HG03439 (cell line): ENCODE measurements around the gene RAB40B.

Experiments
- ATAC-seq: cut with Tn5 transposase; IDR thresholded peaks from one replicate; pipeline ENCODE4 v1.9.1; 2021; ENCODE audit warnings: mild to moderate bottlenecking, moderate library complexity; ENCODE audit not compliant: unreplicated experiment

Gene RAB40B

DNA sequence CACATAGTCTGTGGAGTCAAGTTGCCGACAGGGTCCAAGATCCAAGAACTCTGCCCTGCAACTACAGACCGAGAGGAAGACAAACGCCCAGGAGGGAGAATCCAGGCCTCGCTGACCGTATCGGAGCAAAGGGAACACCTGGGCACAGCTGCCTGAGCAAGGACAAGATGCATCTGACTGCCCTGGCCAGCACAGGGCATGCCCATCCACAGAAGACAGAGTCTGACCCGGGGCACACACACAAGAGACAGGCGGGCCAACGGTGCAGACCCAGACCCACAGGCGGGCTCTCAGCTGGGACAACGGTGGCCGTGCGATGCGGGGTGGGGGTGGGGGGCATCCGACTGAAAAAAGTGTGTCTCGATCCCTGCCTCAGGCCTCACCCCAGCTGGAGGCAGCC lies 6.2 kb downstream of the RAB40B start:
- ATAC-seq, result no peak

DNA sequence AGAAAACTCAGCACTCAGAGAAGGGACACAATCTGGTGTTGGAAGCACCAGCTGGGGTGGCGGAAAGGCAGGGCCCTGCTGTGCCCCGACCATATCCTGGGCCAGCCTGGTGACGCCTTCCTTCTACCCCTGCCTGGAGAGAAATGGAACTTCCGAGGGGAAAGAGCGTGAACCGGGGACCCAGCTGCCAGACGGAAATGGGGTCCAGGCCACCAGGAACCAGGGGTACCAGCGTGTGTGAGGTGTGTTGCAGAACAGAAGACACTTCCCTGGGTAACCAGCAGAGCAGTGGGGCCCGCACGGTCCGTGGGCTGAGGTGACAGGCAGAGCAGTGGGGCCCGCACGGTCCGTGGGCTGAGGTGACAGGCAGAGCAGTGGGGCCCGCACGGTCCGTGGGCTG lies 6.8 kb downstream of the RAB40B start:
- no peak for ATAC-seq

DNA sequence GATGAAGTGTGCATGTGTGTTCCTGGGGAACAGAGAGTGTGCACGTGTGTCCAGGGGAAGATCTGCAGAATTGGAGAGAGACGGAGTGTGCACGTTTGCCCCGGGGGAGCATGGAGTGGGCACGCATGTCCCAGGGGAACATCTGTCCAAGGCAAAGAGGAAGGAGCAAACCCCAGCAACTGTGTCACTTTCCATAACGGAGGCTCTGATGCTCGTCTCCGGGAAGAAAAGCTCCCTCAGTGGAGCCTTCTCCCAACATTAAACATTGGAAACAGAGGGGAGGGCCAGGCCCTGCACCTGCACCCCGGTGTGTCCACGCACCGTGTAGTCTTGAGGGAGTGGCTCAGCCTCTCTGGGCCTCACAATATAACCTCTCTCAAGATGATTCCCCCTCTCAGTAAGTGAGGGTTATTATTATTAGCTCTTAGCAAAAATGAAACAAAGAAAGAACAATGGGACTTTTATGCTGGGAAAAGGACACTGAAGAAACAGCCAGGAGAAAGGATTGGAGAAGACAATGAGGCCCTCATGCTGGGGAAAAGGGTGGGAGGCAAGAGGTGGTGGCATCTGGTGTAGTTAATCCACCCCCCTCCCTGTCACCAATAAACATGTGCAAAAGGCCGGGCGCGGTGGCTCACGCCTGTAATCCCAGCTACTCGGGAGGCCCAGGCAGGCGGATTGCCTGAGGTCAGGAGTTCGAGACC lies 7.6 kb downstream of the RAB40B start:
- ATAC-seq, result no peak

DNA sequence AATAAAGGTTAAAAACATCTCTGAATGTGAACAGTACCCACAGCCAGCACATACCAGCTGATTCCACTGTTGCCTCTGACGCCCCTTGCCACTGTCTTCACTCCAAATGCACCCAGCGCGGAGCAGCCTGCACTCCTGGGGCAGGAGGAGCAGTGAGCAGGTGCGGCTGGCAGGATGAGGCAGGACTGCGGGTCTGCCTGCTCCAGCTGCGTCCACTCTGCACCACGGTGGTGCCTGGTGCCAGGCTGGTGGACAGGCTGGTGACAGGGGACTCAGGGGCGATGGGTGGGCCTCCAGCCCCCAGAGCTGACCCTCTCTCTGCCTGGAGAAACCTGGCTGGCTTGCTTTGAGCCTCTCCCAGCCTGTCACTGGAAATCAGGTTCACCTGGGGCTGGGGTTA lies 9.4 kb downstream of the RAB40B start:
- no peak for ATAC-seq

DNA sequence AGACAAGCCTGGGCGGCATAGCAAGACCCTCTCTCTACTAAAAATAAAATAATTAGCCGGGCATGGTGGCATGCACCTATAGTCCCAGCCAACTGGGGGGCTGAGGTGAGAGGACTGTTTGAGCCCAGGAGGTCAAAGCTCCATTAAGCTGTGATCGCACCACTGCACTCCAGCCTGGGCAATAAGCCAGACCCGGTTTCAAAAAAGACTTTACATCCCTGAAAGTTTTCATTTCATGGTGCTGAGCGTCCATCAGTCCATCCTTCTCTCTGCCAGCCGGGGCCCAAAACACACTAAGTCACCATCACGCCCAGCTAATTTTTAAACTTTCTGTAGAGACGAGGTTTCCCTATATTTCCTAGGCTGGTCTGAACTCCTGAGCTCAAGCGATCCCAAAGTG lies 10.6 kb downstream of the RAB40B start:
- ATAC-seq, result no peak

DNA sequence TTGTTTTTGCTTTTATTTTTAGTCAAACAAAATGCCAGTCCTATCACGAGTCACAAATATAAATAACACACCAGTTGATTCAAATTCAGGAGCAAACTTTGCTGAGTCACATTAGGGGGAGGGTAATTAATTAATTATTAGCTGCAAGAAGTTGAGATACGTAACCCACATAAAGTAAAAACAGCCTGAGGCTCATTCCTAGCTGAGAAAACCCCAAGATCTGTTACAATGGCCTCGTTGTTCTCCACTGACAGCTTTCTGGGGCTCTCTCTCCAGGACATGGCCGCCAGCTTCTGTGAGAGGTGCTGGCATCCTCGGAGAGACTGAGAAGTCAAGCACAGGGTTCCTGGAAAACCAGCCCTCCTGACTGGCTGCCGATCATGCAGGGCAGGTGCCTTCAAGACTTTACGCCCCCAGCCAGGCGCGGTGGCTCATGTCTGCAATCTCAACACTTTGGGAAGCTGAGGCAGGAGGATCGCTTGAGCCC lies 11.1 kb downstream of the RAB40B start:
- no peak for ATAC-seq

DNA sequence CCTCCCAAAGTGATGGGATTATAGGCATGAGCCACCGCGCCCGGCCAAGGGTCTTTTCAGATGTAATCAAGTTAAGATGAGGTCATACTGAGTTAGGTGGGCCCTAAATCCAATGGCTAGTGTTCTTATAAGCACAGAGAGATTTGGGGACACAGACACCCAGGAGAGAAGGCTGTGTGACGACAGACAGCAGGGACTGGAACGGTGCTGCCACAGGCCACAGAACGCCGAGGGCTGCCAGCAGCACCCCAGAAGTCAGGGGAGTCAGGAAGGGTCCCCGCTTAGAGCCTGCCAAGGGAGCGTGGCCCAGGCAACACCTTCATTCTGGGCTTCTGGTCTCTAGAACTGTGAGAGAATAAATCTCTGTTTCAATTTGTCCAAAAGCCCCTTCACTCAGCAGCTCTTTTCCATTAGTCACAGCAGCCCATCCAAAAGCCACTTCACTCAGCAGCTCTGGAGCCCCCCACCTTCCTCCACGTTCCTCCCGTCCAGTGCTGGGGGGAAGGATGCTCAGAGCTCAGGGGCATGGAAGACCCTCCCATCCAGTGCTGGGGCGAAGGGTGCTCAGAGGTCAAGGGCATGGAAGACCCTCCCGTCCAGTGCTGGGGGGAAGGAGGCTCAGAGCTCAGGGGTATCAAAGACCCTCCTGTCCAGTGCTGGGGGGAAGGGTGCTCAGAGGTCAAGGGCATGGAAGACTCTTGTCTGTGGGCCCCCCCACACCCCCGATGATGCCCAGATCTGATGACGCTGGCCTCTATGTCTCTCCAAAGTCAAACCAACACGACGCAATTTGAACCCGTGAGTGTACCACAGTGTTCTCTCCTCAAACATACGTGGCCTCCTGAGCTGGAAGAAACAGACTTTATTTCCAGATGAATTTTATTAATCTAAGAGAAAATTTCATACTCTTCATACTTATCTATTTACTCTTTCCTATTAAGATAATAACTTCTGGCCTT lies 11.9 kb downstream of the RAB40B start:
- no peak for ATAC-seq

DNA sequence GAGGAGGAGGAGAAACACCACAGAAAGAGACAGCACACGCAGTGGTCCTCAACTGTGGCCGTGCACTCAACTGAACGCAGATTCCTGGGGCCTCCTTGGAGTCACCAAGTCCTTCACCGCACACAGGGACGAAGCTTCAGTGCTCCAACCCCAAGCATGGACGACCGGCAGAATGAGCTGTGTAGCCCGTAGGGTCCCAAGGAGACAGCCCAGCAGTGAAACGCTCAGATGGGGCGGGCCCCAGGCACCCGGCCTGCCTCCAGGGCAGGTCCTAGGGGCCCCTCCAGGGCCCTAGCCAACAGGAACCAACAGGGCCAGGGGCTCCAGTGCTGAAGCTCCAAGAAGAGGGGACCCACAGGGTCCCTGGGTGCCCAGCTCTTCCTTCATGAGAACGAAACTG lies 13.2 kb downstream of the RAB40B start:
- no peak for ATAC-seq

DNA sequence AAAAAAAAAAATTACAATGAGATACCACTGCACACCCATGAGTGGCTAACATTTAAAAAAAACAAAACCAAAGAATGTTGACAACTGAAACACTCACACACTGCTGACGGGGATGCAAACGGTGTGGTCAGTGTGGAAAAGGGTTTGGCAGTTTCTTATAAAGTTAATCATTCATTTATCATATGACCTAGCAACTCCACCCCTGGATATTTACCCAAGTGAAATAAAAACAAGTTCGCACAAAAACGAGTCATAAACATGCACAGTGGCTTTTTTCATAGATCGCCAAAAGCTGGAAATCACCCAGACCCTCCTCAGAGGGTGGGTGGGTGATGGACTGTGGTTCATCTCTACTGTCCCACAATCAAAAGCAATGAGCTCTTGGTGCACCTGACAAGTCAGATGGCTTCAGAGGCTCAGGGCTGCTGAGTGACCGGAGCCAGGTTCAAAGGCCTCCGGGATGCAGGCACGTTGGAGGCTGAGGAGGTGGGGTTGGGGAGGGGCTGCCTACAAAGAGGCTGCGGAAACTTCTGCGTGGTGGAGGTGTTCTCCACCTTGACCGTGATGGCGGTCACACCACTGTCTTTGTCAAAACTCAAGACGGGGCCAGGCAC lies 14.2 kb downstream of the RAB40B start:
- ATAC-seq, result no peak

DNA sequence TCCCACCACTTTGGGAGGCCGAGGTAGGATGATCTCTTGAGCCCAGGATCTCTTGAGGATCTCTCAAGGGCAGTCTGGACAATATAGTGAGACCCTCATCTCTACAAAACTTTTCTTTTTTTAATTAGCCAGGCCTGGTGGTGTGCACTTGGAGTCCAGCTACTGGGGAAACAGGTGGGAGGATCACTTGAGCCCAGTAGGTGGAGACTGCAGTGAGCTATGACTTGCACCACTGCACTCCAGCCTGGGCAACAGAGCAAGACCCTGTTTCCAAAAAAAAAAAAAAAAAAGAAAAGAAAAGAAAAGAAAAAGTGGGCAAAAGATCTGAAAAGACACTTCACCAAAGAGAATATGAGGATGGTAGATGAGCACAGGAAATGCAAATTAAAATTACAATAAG lies 15.0 kb downstream of the RAB40B start:
- ATAC-seq, result no peak

DNA sequence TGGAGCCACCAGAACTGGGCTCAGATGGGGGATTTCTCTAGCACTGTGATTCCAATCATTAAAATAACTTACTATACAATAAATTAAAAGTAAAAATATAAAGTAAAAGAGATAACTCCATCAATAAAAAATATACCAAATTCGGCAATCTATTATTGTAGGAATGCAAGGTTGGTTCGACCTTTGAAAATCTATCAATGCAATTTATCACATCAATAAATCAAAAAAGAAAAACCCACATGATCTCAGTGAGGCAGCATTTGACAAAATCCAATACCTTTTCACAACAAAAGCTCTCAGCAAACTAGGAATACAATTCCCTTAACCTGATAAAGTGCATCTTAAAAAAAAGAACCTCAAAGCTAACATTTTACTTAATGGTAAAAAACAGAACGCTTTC lies 17.0 kb downstream of the RAB40B start:
- no peak for ATAC-seq

DNA sequence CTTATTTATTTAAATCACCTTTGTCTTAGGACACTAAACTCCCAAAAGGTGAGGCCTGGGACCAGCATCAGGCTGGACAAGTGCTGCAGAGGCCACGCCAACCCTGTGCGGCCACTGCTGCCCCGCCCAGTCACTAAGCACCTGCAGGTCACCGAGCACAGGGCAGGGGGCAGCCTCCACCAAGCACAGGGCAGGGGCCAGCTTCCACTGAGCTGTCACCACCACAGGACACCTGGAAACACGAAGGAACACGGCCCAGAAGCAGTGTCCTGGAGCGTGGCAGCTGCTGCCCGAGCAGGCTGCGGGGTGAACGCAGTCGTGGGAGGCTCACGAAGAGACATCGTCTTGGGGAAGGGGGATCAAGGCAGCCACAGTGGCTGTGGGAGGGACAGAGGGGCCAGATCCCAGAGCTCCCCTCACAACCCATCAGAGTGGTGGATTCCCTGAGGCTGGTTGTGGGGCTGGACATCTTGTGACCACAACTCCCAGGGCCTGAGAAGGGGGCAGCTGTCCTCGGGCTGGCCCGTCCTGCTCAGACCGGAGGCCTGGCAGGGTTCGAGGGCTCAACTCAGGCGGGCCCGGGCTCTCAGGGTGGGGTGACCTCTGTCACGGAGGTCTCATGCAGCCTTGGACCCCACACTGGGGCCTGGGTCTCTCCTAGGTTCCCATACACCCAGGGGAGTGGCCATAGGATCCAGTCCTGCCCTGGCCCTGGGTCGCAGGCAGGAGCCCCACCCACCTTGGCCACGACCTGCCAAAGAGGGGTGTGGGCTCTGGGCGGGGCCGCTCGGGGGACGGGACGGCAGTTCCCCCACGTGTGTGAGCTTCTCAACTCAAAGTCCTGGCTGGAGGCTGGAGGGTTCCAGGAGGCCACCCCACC lies 18.7 kb downstream of the RAB40B start:
- no peak for ATAC-seq

DNA sequence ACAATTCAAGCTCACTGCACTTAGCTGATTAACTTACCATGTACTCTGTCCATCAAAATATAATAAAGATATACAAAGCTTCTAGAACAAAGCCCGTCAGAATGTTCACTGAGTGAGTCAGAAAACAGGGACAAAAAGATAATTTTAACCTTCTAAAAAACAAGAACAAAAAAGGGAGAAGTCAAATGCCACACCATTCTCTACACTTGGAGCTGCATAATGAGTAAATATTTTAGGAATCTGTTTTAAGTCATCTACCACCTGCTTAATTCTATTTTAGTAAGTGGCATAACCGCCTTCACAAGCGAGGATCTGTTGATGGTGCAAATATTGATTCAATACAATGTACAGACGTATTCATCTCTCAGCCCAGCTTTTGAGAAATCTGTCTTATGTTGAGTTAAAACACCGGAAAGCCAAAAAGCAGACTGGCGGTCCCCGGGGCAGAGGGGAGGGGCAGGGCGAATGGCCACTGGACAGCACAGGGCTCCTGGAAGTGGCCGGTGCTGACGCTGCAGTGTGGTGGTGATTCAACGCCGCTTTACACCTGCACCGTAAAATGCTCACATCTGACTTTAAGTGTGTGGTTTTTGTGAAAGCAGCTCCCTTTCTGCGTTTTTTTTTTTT lies 20.1 kb downstream of the RAB40B start:
- no peak for ATAC-seq

DNA sequence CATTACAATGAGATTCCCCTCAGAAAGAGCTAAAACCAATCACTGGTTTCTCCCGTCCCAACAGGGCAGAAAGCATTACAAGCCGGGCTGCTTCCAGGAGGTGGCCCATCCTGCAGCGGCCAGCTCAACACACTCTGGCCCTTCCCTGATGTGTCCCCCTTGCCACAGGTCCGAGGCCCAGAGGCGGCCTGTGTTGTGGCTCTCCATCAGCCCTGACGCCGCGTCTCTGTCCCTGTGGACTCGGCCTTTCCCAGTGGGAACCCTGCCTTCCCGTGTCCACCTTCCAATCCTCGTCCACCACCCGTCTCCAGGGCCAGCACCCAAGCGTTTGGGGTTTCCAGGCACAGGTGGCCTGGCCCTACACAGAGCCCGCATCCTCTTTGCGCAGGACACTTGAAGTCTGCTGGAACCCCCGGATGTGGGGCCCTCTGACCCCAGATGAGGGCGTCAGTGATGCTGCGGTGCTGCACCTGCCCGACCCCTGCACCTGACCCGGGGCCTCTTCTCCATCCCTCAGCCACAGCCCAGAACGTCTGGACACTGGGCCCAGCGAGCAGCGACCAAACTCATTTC lies 21.1 kb downstream of the RAB40B start:
- no peak for ATAC-seq

DNA sequence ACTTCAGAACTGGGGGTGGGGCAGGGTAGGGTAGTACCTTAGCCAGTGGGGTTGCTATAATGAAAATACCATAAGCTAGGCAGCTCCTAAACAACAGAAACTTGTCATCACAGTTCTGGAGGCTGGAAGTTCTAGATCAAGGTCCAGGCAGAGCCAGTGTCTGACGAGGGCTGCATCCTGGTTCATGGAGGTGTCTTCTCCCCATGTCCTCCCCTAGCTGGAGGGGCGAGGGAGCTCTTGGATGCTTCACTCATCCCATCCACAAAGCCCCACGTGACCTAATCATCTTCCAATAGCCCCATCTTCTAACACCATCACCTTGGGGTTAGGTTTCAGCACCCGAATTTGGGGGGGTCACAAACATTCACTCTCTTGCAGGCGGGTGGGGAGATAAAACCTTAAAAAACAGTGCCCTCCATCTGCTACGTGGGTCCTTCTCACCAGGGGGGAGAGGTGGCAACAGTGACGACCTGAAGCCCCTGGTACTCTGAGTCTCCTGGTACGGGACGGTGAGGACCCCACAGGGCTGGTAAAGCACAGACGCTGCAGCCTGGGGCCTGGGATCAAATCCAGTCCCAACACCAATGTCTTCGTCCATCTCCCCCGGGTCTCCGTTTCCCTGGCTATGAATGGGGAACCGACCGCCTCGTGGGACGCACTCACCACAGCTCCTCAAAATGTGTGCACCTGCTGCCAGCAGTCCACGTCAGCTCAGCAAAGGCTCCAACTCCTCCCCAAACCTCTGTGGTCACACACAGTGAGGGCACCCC lies 22.8 kb downstream of the RAB40B start:
- no peak for ATAC-seq

DNA sequence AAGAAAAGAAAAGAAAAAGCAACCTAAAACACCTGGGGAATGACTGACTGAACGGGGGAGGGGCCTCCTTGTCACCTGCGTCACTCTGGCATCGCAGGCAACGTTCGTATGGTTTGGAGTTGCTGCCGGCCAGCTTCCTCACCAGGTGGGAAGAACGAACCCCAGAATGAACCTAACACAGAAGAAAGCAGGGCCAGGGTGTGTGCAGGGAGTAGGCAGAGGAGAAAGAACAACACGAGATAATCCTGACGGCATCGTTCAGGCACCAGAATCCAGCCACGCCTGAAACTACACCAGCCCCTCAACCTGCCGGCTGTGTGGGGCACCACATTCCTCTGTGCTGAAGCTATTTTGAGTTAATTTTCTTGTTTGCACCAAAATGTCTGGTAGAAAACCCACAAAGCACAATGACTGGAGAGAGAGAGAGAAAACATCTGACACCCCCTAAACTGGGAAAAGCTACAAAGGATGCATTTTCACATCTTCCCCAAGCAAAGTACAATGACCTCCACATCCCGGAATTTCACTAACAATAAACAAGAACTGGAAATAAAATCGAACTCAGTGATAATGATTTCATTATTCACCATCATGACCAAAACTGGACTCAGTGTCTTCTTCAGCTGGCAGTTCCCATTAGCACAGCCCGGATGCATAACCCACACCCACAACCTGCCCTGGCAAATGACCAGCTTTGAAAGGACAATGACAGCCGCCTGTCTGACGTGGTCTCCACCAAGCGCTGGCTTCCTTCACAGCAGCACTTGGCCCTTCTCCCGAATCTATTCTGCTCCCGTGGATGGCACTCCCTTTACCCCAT lies 23.6 kb downstream of the RAB40B start:
- ATAC-seq, result no peak

DNA sequence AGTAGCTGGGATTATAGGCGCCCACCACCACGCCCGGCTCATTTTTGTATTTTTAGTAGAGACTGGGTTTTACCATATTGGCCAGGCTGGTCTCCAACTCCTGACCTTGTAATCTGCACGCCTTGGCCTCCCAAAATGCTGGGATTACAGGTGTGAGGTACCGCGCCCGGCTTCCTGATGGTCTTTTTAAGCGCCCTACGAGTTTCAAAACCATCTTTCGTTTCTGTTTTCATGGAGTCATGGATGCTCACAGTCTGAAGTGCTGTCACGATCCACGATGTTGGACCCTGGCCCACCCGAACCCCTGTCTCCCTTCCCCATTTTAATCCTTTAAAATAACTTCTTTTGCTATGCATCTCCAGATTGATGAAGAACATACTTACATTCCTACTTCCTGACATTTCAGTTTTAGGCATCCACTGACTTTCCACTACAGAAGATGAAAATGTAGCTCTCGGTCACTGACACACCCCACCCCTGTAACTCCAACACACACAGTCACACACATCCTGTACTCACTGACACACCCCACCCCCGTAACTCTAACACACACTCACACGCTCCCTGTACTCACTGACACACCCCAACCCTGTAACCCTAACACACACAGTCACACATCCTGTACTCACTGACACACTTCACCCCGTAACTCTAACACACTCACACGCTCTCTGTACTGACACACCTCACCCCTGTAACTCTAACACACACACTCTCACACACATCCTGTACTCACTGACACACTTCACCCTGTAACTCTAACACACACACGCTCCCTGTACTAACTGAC lies 27.6 kb downstream of the RAB40B start:
- no peak for ATAC-seq
